GM21515 (cell line): ENCODE measurements around the gene SEPTIN3.

Experiments used
- ATAC-seq: cut with Tn5 transposase; IDR thresholded peaks from one replicate; pipeline ENCODE4 v1.9.1; 2021; ENCODE audit not compliant: unreplicated experiment

SEPTIN3 gene

GRCh38 chr22:41975299-41976069, 6.2 kb downstream of the SEPTIN3 start:
- no peak for ATAC-seq

DNA sequence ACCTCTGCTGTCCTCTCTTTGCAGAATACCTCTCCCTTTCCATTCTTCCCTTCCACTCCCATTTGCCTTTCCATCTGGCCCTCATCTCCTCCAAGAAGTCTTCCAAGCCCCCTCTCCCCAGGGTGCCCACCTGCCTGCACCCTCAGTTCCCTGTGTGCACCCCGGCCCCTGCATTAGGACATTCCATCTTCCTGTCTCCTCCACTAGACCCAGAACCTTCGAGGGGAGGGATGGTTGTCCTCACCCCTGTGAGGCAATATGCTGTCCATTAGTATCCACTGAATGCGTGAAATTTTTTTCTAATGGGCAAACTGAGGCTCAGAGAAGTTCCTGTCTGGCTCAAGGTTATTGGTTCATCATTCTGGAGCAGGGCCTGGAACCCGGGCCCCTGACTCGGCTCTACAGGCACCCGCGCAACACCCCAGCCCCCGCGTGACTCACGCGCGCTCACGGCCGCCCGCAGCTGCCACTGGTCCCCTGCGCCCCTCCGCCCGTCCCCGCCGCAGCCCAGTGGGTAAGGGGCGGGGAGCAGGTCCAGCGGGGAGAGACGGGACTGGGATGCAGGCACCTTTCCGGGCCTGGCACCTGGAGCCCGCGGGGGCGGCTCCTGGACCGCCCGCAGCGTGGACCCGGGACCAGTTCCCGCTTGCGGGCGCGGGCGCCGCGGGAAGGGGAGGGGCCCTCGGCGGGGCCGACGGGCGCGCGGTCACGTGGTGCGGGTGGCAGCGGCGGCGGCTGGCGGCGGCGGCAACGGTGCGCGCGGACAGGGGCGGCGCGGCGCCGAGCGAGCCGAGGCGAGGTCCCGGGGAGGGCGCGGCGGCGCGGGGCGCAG, 7.0 kb downstream of the SEPTIN3 start:
- ATAC-seq = no peak

DNA sequence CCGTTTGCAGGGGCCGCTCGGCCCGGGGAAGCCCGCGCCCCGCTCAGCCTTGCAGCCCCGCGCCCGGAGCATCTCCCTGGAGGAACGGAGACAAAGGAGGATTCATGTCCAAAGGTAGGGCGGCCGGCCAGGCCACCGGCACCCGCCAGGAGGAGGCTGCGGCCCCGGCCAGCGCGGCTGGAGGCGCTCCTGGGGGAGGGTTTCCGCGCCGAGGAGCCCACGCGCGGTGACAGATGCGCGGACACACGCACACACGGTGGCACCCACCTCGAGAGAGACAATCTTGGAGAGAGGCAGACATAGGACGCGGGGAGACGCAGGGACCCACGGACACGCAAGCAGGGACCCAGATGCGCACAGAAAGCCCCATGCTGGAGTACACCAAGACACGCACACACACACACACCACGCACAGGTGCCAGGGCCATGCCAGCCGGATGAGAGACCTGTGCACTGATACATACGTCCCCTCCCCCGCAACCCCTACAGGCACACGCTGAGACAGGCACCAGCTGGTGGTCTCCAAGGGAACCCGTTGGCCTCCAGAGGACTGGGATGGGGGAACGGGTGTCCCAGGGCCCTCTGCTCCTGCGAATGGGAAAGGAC, 7.8 kb downstream of the SEPTIN3 start:
- no peak for ATAC-seq

DNA sequence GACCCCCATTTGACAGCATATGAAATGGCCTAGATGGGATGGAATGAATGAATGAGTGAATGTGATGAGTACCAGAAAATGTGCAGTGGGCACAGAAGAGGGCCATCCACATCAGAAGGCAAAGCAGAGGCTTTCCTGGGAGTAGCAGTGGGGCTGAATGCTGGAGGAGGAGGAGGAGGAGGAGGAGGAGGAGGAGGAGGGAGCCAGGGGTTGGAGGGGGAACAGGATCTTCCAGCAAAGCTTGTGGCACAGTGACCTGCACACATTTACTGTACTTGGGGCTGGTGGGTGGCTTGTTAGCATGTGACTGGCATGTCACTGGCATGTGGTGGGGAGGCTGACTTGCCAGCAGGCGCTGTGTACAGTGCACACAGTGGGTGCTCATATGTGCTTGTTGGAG, 9.5 kb downstream of the SEPTIN3 start:
- no peak for ATAC-seq

DNA sequence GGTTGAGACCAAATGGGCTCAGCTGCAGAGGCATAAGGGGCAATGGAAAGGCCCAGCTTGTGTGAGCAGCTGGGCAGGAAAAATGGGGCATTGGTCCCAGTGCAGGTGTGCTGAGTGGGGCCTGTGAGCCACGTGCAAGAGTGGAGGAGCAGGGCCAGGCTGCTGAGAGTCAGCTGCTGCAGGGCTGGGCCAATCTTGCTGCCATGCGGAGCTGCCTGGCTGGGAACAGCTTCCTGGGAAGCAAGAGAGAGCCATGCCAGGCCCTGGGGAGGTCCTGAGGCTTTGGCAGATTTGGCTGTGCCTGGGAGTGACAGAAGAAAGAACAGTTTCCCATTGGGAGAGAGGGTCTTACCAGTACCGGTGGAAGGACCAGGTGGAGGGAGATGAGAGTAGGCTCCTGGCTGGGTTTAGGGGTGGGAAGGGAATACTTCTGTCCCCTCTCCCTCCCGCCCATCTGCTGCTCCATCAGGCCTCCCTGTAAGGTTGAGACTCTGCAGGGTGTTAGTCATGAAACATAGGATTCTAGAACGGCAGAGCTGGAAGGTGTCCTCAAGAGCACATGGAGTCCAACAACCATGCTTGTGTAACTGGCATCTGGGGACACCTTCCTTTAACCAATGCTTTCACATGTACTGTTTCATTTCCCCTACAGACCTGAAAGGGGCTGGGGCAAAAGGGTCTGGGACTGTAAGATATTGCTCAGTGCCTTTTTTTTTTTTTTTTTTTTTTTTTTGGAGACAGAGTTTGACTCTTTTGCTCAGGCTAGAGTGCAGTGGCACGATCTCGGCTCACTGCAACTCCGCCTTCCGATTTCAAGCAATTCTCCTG, 10.4 kb downstream of the SEPTIN3 start:
- no peak for ATAC-seq

DNA sequence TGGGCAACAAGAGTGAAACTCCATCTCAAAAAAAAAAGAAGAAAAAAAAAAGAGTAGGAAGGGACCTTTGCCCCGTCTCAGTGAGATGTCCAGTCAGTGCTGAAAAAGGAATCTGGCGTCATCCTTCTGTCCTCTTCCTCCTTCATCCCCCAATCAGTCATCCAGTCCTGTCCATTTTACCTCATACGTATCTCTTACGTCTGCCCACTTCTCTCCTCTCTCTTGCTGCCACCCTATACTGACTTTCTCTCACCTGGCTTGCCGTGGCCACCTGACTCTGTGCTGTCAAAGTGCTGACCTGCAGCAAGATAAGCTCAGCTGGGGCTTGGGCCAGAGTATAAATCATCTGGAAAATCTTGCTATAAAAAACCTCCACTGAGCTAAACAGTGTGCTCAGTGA, 13.6 kb downstream of the SEPTIN3 start:
- no peak for ATAC-seq

GRCh38 chr22:41983513-41984405, 14.5 kb downstream of the SEPTIN3 start:
- no peak for ATAC-seq

DNA sequence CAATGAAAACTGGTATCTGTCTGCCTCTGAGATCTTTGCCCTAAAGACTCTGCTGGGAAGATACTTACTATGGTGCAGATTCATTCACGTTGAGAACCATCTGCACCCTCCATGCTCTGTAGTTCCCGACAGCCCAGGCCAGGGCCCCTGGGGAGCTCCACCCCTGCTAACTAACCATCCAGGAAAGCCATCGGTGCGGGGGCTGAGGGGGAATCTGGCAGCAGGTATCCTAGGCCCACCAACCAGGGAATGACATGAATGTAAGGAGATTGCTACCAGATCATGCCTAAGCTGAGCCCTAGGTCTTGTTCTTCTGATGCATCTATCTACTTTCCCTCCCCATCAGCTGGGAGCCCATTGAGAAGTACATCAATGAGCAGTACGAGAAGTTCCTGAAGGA, 18.0 kb downstream of the SEPTIN3 start:
- ATAC-seq = no peak

GRCh38 chr22:41989246-41989645, 20.0 kb downstream of the SEPTIN3 start:
- no peak for ATAC-seq

- ATAC-seq = no peak
These were observed 21.9 kb downstream of the SEPTIN3 start for GRCh38 chr22:41991111-41991510.

DNA sequence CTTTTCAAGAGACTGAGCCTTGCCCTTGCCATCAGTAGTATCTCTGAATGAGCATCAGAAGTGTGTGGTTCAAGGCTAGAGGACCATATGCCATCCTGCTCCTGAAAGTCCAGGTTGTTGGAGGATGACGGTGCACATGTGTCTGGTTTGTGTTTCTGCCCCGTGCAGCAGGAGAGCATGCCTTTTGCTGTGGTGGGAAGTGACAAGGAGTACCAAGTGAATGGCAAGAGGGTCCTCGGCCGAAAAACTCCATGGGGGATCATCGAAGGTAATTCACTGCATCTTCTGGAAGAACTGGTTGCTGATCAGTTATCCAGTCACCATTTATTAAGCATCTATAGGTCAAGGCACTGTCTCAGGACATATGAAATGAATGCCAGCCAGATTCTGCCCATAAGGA, 23.3 kb downstream of the SEPTIN3 start:
- ATAC-seq = no peak

DNA sequence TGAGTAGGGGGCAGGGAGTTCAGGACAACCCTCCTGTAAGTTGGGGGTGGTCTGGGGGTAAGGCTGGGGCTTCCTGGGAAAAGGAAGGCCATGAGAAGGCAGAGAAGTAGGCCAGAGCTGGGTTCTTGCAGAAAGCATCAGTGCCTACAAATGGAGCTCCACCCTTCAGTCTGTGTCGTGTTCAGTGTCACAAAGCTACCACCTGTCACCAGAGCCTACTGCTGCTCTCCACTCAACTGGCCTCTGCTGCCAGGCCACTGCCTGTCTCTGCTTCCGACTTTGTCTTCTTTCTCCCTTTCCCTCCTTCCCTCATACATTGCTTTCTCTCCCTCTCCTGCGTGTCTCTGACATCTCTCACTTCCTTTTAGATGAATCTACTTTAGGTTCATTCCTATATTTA, 26.0 kb downstream of the SEPTIN3 start:
- ATAC-seq = no peak

DNA sequence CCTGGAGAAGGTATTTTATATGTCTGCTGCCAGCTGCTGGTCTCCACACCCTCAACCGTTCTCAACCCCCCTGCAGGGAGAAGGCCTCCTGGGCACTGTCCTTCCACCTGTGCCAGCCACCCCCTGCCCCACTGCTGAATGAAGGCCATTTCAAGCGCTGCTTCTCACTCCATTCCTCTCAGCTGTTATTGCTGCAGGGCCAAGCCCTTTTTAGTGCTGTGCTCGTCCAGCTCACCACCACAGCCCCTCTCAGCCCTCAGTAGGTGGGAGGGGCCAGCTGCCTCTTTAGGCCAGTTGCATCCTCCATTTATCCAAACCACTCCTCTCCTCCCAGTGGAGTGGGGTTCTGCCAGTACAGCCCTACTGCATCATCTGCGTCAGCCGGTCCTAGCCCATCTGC, 27.6 kb downstream of the SEPTIN3 start:
- no peak for ATAC-seq

- peak; percentile 80 for ATAC-seq
These were observed 29.4 kb downstream of the SEPTIN3 start, which contains the start of gene WBP2NL for GRCh38 chr22:41998361-41999261. Gene WBP2NL, plus strand, starts transcription at chr22:41998788. Its CDS starts 31 bp downstream, at chr22:41998819.

DNA sequence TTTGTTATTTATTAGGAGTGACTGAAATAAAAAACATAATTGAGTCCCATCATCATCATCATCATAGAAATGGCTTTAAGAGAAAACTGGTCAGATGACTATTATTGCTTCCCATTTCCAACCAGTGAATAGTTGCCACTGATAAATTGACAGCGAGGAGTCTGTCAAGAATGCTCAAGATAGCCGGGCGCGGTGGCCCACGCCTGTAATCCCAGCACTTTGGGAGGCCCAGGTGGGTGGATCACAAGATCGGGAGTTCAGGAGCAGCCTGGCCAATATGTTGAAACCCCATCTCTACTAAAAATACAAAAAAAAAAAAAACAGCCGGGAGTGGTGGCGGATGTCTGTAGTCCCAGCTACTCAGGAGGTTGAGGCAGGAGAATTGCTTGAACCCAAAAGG, 31.2 kb downstream of the SEPTIN3 start:
- no peak for ATAC-seq

DNA sequence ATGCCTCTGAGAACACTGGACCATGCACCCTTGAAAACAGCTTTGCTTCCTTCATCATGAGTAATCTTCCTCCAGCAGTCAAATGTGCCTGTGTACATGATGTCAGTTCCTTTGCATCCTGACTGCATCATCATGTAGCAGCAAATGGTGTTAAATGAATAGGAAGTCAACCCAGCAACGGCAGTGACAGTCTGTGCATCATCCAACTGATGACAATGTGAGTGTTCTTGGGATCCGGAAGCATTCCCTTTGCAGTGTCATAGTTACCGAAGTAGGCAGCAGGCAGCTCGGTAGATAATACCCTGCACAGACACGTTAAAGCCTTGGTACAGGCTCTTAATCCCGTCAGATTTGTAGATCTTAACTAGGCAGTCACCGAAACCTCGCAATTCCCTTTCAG, 31.9 kb downstream of the SEPTIN3 start:
- no peak for ATAC-seq

DNA sequence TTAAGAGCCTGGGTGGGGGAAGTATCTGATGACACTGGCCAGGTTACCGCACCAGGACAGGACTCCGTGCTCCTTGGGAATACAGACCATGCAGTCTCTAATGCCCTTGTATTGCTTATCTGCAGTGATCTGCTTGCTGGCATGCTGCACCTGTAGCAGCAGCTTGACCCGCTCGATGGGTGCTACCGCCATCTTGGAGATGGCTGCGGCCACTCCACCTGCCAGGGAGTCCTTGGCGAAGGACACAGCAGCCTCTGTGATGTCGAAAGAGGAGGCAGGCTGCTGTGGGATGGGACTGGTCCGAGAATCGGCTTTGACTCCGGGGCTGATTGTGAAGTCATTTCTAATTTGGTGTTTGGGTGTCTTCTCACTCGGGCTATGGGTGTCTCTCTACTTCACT, 32.5 kb downstream of the SEPTIN3 start:
- ATAC-seq = no peak

GRCh38 chr22:42007922-42008321, 38.7 kb downstream of the SEPTIN3 start:
- ATAC-seq = no peak

DNA sequence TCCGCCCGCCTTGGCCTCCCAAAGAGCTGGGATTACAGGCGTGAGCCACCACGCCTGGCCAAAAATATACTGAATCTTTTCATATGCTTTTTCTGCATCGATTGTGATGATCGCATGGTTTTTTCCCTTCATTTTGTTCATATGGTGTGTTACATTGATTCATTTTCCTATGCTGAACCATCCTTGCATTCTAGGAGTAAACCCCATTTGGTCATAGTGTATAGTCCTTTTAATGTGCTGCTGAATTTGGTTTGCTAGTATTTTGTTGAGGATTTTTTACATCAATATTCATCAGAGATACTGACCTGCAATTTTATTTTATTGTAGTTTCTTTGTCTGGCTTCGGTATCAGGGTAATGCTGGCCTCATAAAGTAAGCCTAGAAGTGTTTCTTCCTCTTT, 41.5 kb downstream of the SEPTIN3 start:
- ATAC-seq = no peak
